ENCODE measurements around the gene RCOR1. TPM values are rescaled to one million over a fixed set of nuclear protein-coding genes. Genes with fewer than 3 reads are reported as not detected.

The RCOR1 gene
- total and polyA plus RNA-seq, 11 donors: 2.7 to 20.9 (median 12.1) TPM

DNA sequence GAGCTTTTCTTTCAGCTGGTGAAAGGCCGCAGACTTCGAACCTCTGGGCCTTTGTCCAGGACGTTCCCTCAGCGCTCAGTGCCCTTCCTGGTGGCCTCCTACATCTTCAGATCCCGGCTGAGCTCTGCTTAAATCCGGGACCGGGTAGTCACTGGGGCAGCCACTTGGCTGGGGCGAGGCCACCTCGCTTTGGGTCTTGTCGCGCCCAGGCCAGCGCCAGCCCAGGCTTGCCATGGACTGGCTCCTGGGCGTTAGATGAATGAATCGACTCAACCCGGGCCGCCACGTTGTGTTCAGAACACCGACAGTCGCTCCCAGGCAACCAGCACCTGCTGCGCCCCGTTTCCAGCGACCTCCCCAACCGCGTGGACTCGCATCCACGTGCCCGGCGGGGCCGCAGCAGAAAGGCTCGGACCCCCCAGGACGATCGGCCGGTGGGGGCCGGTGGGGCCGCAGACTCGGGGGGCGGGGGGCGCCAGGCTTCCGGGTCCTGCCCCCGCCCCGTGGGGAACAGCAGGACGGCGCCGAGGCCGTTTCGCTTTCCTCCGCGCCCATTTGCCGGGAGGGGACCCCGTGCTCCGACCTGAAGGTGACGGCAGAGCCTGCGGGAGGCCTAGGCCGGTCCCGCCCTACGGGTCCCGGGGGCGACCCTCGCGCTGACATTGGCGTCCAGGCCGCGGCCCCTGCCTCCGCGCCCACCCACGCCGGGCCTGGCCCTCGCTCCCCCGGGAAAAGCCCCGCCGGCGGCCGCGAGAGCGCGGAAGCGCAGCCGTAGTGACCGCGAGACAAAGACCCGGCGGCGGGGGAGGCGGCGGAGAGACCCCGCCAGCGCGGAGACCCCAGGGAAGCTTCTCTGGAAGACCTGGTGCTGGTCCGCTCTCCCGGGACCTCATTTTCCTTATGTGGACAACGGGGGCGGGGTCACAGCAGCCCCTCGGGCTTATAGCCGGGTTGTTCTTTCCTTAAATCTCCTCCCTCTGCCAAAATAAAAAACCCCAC lies 37.3 kb upstream of the RCOR1 start:
- Histone ChIP-seq H3K4me1 (peaks cover 0 to 13% (median 4%) of the 10 kb centered on the region in 12 donors), H3K27me3 (no peaks in the 10 kb centered on the region), H3K36me3 (no peaks in the 10 kb centered on the region), H3K9me3 (no peaks in the 10 kb centered on the region), H3K4me3 (peak overlapping the region; percentile 59 to 93 (median 82)), H3K27ac (peak overlapping the region in 9 of 12 donors; percentile 17 to 75 (median 49))
- TF ChIP-seq POLR2A (IDR thresholded peaks at IDR 0.05) (no peak), CTCF (IDR thresholded peaks at IDR 0.05) (no peak)
- intact Hi-C loops (cut with DNase I): no loop called here
- 5 to 11% (median 7%) methylated on average over 39 to 94 of the region's 94 CpGs for WGBS, 4 donors
- peak in 3 of 4 donors; percentile 59 to 73 (median 62) for ATAC-seq
- peak; percentile 35 to 72 (median 51) for DNase-seq

GRCh38 chr14:102556098-102556677 lies 36.3 kb upstream of the RCOR1 start:
- Histone ChIP-seq H3K4me1 (peaks cover 0 to 13% (median 4%) of the 10 kb centered on the region in 12 donors), H3K9me3 (no peaks in the 10 kb centered on the region), H3K36me3 (no peaks in the 10 kb centered on the region), H3K27ac (no peak overlapping the region), H3K4me3 (peak overlapping the region in 1 of 12 donors; percentile 83), H3K27me3 (no peaks in the 10 kb centered on the region)
- DNase-seq (peak in 1 of 5 donors; percentile 33), ATAC-seq (no peak)
- intact Hi-C loops (cut with DNase I): no loop called here
- WGBS, 4 donors: 93 to 99% (median 96%) methylated on average over 12 to 14 of the region's 14 CpGs
- TF ChIP-seq CTCF (IDR thresholded peaks at IDR 0.05) (no peak), POLR2A (IDR thresholded peaks at IDR 0.05) (no peak)

DNA sequence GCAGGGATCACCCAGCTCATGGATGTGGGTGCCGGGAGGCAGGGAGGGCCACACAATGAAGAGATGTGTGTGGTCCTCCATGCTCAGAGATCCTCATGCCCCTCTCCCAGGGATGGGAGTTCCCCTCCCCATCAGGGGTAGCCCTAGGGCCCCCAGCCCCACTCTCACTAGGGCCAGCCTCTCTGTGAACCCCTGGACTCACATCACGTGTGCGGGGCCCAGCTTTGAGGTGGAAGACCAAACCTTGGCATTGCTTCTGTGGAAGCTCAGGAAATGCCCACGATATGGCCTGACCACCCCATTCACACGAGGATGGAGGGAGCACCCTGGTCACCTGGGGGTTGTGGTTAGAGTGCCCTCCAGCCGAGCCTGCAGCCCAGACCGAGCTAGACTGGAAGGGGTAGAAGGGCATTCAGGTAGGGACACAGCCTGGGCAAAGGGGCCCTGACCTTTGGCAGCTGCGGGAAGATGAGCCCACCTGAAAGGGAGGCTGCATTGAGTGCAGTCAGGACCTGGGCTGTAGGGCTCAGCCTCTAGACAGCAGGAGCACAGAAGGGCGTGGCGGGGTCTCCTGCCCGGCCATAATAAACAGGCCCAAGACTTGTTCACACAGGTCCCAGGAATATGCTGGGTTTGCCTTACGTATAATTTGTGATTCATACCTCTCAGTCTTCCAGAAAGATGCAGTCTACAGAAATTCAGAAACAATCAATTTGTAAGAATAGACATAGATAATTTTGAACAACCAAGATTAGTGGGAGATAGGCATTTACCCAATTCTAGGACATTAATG lies 34.8 kb upstream of the RCOR1 start:
- H3K4me3 ChIP-seq: no peak overlapping the region
- H3K27ac ChIP-seq: no peak overlapping the region
- no peaks in the 10 kb centered on the region for H3K9me3 ChIP-seq
- no peaks in the 10 kb centered on the region for H3K27me3 ChIP-seq
- intact Hi-C loops (cut with DNase I): no loop called here
- TF ChIP-seq POLR2A (IDR thresholded peaks at IDR 0.05): no peak
- no peak for TF ChIP-seq CTCF (IDR thresholded peaks at IDR 0.05)
- DNase-seq (peak in 1 of 5 donors; percentile 38), ATAC-seq (no peak)
- H3K36me3 ChIP-seq: no peaks in the 10 kb centered on the region
- WGBS, 4 donors: 88 to 100% (median 91%) methylated on average over 6 to 12 of the region's 12 CpGs
- peaks cover 0 to 12% (median 4%) of the 10 kb centered on the region in 12 donors for H3K4me1 ChIP-seq

All from heart left ventricle (tissue), 16 donors.